ENCODE data around the gene FMNL2.

Gene FMNL2

GRCh38 chr2:152407806-152408205, 72.8 kb downstream of the FMNL2 start:
- Histone ChIP-seq H3K27ac (peak overlapping the region in 1 of 2 donors; percentile 61), H3K4me3 (peak overlapping the region; percentile 56)
- no peak for DNase-seq (ENCODE audit: low spot score)
- TF ChIP-seq CTCF (IDR thresholded peaks at IDR 0.05), result no peak

GRCh38 chr2:152408254-152408653, 73.3 kb downstream of the FMNL2 start:
- DNase-seq (ENCODE audit: low spot score), result no peak
- no peak overlapping the region for H3K4me3 ChIP-seq
- no peak for TF ChIP-seq CTCF (IDR thresholded peaks at IDR 0.05)
- no peak overlapping the region for H3K27ac ChIP-seq

- no peak for DNase-seq (ENCODE audit: low spot score)
- Histone ChIP-seq H3K27ac (no peak overlapping the region), H3K4me3 (no peak overlapping the region)
- no peak for TF ChIP-seq CTCF (IDR thresholded peaks at IDR 0.05)
Observed at GRCh38 chr2:152409386-152410164, 74.6 kb downstream of the FMNL2 start.

GRCh38 chr2:152410165-152410597, 75.2 kb downstream of the FMNL2 start:
- DNase-seq (ENCODE audit: low spot score), result no peak
- no peak overlapping the region for H3K4me3 ChIP-seq
- TF ChIP-seq CTCF (IDR thresholded peaks at IDR 0.05), result no peak
- peak overlapping the region in 1 of 2 donors; percentile 23 for H3K27ac ChIP-seq

GRCh38 chr2:152411154-152411553, 76.2 kb downstream of the FMNL2 start:
- DNase-seq (ENCODE audit: low spot score), result no peak
- no peak for TF ChIP-seq CTCF (IDR thresholded peaks at IDR 0.05)
- H3K4me3 ChIP-seq, result no peak overlapping the region
- peak overlapping the region in 1 of 2 donors; percentile 14 for H3K27ac ChIP-seq

- no peak overlapping the region for H3K27ac ChIP-seq
- DNase-seq (ENCODE audit: low spot score), result no peak
- H3K4me3 ChIP-seq, result no peak overlapping the region
- TF ChIP-seq CTCF (IDR thresholded peaks at IDR 0.05), result no peak
Observed at GRCh38 chr2:152413228-152414030, 78.5 kb downstream of the FMNL2 start.
